ENCODE results near the gene RHEX.

The RHEX gene

DNA sequence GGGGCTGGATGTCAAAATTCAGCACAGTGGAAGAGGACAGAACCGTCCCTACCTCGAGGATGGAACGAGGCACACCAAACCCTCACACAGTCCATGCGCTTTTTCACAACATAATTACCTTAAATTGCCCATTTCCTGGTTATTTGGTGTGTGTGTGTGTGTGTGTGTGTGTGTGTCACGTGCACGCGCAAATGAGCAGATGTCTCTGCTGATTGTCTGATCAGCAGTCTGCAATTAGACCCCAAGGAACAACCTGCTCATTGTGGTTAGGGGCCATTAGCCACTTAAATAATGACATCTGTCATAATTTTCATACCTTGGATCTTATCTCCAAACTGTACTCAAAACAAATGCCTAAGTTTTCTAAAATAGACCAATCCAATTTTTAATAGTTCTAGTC lies 41.1 kb downstream of the RHEX start:
- no peak for DNase-seq (ENCODE audit: low read depth)

DNA sequence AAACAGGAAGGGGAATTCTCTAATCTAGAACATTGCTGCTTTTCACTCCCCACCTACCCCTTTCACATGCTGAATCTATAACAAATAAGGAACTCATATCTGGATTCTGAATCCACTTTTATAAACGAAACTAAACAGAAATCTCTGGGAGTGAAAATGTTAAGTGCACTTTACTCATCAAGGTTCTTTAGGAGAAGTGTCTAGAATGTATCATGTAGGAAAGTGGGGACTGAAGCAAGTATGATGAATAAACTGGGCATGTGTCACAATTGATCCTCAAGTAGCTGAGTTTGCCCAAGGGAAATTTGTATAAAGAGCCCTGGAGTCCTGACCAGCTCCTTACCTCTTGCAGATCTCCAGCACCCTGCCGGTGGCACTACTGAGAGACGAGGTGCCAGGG lies 44.4 kb downstream of the RHEX start:
- no peak for DNase-seq (ENCODE audit: low read depth)

- no peak for DNase-seq (ENCODE audit: low read depth)
These were observed 45.4 kb downstream of the RHEX start for GRCh38 chr1:206098242-206098919.

GRCh38 chr1:206100226-206100815 lies 47.3 kb downstream of the RHEX start:
- no peak for DNase-seq (ENCODE audit: low read depth)

DNA sequence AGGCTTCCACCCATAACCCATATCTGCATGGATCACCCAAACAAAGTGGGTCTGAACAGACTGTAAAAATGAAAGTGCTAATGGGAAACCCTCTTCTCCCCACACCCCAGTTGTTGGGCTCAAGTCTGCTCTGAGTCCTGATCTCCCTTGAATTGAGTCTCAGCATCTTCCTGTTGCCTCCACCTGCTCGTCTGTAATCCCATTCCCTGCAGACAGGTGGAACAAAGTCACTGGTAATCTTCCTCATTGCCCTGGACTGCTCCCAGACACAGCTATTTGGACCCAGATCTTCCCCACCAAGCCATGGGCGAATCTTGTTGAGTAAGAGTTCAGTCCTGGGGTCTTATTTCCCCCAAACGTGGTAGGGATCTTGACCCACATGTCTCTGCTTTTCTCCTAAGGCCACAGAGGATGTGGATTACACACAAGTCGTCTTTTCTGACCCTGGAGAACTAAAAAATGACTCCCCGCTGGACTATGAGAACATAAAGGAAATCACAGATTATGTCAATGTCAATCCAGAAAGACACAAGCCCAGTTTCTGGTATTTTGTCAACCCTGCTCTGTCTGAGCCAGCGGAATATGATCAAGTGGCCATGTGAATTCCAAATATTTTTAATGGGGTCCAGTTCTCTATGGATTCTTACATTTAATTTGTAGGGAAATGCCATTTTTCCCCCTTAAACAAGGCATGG lies 48.5 kb downstream of the RHEX start:
- no peak for DNase-seq (ENCODE audit: low read depth)

DNA sequence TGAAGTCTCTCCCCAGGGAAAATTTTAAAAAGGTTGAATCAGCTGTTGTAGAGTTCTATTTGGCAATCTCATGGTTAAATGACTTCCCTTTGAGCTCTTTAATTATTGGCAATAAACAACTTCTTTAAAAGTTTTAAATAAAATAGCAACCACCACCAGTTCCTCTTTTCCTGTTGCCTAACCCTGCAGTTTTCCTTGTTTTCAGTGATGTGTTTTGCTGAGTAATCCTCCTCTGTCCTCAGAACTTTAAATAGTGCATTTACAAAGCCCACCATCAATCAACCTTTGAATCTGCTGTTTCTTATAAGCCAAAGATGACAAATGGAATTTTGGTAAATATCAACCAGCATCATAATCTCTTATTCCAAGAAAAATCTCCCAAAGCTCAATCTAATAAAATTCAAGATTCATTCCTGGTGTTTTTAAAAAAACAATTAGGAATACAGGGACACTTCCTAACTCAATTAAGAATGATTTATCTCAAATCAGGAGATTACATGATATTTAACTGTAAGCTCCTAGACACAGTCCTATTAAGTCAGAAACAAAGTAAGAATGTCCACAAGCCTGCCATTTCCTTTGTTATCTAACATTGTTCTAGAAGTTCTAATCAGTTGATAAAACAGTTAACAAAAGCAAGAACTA lies 49.4 kb downstream of the RHEX start:
- no peak for DNase-seq (ENCODE audit: low read depth)

DNA sequence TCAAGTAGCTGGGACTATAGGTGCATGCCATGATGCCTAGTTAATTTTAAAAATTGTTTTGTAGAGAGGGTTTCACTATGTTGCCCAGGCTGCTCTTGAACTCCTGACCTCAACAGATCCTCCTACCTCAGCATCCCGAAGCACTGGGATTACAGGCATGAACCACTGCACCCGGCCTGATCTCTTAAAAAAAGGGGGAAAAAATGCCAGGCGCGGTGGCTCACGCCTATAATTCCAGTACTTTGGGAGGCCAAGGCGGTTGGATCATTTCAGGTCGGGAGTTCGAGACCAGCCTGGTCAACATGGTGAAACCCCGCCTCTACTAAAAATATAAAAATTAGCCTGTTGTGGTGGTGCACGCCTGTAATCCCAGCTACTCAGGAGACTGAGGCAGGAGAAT lies 51.0 kb downstream of the RHEX start:
- DNase-seq (ENCODE audit: low read depth): no peak

- no peak for DNase-seq (ENCODE audit: low read depth)
These were observed 52.6 kb downstream of the RHEX start for GRCh38 chr1:206105464-206105995.

- DNase-seq (ENCODE audit: low read depth): peak; percentile 66
These were observed 53.6 kb downstream of the RHEX start for GRCh38 chr1:206106328-206107167.

DNA sequence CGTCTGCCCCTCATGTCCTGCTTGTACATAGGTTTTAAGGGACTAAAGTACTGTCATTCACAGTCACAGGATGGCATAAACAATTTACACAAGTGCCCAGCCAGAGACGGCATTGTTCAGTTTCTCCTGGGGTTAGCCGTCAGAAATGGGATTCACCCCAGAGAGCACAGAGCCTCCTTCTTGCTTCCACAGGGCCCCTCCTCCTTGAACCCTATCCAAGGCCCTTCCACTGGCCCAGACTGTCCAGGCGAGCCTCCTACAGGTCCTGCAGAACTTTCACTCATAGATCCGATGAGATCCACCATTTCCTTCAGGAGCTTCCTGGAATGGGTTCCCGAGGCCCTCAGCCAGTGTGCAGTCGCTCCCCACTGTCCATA lies 54.2 kb downstream of the RHEX start:
- no peak for DNase-seq (ENCODE audit: low read depth)

DNA sequence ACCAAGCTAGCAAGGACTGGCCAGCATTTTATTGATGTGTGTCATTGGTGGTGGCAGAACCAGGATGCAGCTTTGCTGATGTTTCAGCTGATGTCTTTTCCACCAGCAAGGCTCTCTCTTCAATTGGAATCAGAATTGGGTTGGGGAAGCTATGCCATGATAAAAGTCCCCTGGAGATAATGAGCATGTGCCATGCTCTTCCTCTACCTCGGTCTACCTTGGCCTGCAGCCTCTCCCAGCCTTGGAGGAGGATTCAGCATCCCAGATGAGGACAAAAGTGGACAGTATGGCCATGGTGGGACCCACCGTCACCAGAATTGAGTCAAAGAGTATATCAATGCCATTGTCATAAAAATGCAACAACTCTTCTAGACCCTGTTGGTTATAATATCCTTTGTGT lies 55.7 kb downstream of the RHEX start:
- DNase-seq (ENCODE audit: low read depth): no peak

GRCh38 chr1:206109718-206110117 lies 56.7 kb downstream of the RHEX start:
- DNase-seq (ENCODE audit: low read depth): no peak

DNA sequence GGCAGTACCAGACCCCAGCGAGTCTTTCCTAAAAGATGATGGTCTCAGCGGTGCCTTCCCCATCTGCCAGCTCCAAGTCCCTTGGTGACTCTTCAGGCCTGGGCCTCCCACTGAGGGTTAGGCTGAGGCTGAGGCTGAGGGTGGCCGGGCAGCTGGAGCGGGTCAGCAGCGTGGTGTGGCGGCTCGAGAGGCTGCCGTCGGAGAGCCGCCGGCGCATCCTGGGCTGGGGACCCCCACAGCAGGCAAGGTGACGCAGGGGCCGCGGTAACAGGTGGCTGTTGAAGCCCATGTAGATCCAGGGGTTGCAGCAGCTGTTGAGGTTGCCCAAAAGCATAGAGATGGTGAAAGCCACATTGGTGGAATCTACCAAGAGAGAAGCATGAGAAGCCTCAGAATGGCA lies 57.2 kb downstream of the RHEX start:
- DNase-seq (ENCODE audit: low read depth): no peak

- DNase-seq (ENCODE audit: low read depth): no peak
These were observed 57.8 kb downstream of the RHEX start for GRCh38 chr1:206110820-206111219.

DNA sequence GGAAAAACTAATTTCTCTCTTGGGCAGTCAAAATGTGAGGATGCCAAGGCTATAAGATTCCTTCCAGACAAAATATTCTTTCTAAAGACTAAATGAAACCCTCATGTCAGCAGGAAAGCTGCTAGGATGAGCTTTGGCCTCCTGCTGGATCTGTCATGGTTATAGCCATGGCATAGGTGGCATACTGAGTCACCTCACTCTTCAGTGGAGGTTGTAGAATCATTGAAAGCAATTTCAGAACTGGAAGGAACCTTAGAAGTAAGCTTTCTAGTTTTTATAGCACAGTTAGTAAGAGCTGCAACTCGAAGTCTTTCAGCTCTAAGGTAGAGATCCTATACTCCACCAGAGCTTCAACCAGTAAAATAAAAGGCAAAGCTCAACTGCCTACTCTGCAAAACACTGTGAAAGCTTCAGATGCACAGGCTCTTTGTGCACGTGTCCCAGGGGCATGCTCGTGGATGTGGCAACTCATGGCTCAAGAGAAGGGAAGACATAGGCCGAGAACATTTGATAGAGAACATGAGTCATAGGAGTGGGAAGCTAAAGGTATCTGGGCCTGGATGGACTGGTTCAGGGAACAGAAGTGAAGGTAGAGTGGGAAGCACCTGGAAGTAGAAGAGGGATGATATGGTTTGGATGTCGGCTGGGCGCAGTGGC lies 58.4 kb downstream of the RHEX start:
- no peak for DNase-seq (ENCODE audit: low read depth)

GRCh38 chr1:206112600-206113301 lies 59.8 kb downstream of the RHEX start:
- DNase-seq (ENCODE audit: low read depth): no peak

GRCh38 chr1:206114692-206115640 lies 62.0 kb downstream of the RHEX start:
- no peak for DNase-seq (ENCODE audit: low read depth)

- DNase-seq (ENCODE audit: low read depth): no peak
These were observed 62.8 kb downstream of the RHEX start for GRCh38 chr1:206115791-206116190.

- DNase-seq (ENCODE audit: low read depth): no peak
These were observed 63.4 kb downstream of the RHEX start for GRCh38 chr1:206116191-206116872.

Data from stimulated activated CD4-positive, alpha-beta T cell treated with anti-CD3 and anti-CD28 coated beads, Interleukin-2, amount 100 ng/mL, for 4 hours (primary cell).